SU-DHL-6 (cell line): ENCODE results near the gene DCAF10.

Experiments used
- H2AFZ ChIP-seq: fragments of 200-600 bp; sonication (generic); 2 replicates; pipeline ENCODE4 v1.6.1; 2014; ENCODE audit warnings: low read depth, mild to moderate bottlenecking, moderate library complexity, mixed read lengths, antibody characterized with exemption, low read length; ENCODE audit not compliant: severe bottlenecking
- H3F3A ChIP-seq: fragments of 200-600 bp; shearing (Covaris generic); 2 replicates; pipeline ENCODE4 v1.6.0; 2016; ENCODE audit warnings: antibody characterized with exemption, mild to moderate bottlenecking; ENCODE audit not compliant: insufficient read depth
- H3K27ac ChIP-seq: fragments of 200-600 bp; sonication (generic); 2 replicates; pipeline ENCODE4 v1.5.1; 2016; ENCODE audit warnings: low read depth, mild to moderate bottlenecking, low read length, moderate library complexity, mixed read lengths
- H3K27me3 ChIP-seq: fragments of 200-600 bp; sonication (generic), shearing (Covaris generic); 2 replicates; pipeline ENCODE4 v1.6.0; 2014; ENCODE audit warnings: mild to moderate bottlenecking, low read length
- H3K36me3 ChIP-seq: fragments of 200-600 bp; sonication (generic); 2 replicates; pipeline ENCODE4 v1.6.1; 2014; ENCODE audit warnings: mild to moderate bottlenecking, low read length, mixed read lengths
- H3K4me2 ChIP-seq: fragments of 300-600, 200-600 bp; shearing (Covaris generic), sonication (generic); 2 replicates; pipeline ENCODE4 v1.6.0; 2014; ENCODE audit warnings: low read length, low read depth, mild to moderate bottlenecking; ENCODE audit not compliant: poor library complexity, severe bottlenecking
- H3K4me3 ChIP-seq: fragments of 200-600 bp; sonication (generic); 2 replicates; pipeline ENCODE4 v1.5.1; 2014; ENCODE audit warnings: antibody characterized with exemption, low read length, mild to moderate bottlenecking, mixed read lengths; ENCODE audit not compliant: insufficient read depth, poor library complexity, severe bottlenecking
- H3K79me2 ChIP-seq: fragments of 200-600 bp; sonication (generic); 2 replicates; pipeline ENCODE4 v1.6.1; 2014; ENCODE audit warnings: mild to moderate bottlenecking, low read length, moderate library complexity; ENCODE audit not compliant: insufficient read depth
- H3K9ac ChIP-seq: fragments of 200-600 bp; sonication (generic); 2 replicates; pipeline ENCODE4 v1.7.0; 2014; ENCODE audit warnings: mild to moderate bottlenecking, low read length
- H3K9me2 ChIP-seq: fragments of 200-600 bp; sonication (generic); replicated peaks from 2 replicates; pipeline ENCODE4 v1.6.1; 2014; ENCODE audit warnings: low read length; ENCODE audit not compliant: insufficient read depth
- H3K9me3 ChIP-seq: fragments of 200-600 bp; sonication (generic); 2 replicates; pipeline ENCODE4 v1.6.1; 2014; ENCODE audit warnings: low read length, mixed read lengths; ENCODE audit not compliant: insufficient read depth
- H4K20me1 ChIP-seq: fragments of 200-600 bp; sonication (generic); 2 replicates; pipeline ENCODE4 v1.6.1; 2014; ENCODE audit warnings: low read depth, mild to moderate bottlenecking, antibody characterized with exemption, low read length, moderate library complexity, mixed read lengths
- CTCF ChIP-seq: fragments of 200-600 bp; sonication (generic); IDR thresholded peaks from one replicate; pipeline ENCODE4 v1.5.1; 2017; ENCODE audit warnings: antibody characterized with exemption, mild to moderate bottlenecking, low read length, moderate library complexity; ENCODE audit not compliant: insufficient read depth, poor library complexity, severe bottlenecking
- EZH2phosphoT487 ChIP-seq: fragments of 200-600 bp; sonication (generic), shearing (Covaris generic); conservative IDR thresholded peaks from 2 replicates; pipeline ENCODE4 v1.6.1; 2018; ENCODE audit warnings: mild to moderate bottlenecking, antibody characterized with exemption, low read length, moderate library complexity, mixed read lengths

The DCAF10 gene

GRCh38 chr9:37836386-37836785 is 35.8 kb downstream of the DCAF10 start:
- no peak overlapping the region for H3K27ac ChIP-seq
- 0 out of 2 replicates have a peak, but pooled peaks cover 3% of the 10 kb centered on the region for H3F3A ChIP-seq
- H3K9ac ChIP-seq = no peak overlapping the region
- no peaks in the 10 kb centered on the region for H3K9me3 ChIP-seq
- H4K20me1 ChIP-seq = no peaks in the 10 kb centered on the region
- H2AFZ ChIP-seq = no peak overlapping the region
- H3K9me2 ChIP-seq = no peaks in the 10 kb centered on the region
- no peaks in the 10 kb centered on the region for H3K27me3 ChIP-seq
- TF ChIP-seq CTCF = no peak
- no peak for TF ChIP-seq EZH2phosphoT487
- no peak overlapping the region for H3K4me2 ChIP-seq
- peaks cover 6% of the 10 kb centered on the region; the same call in 1 of the 2 replicates for H3K36me3 ChIP-seq
- H3K79me2 ChIP-seq = no peaks in the 10 kb centered on the region
- H3K4me3 ChIP-seq = no peak overlapping the region

- Histone ChIP-seq H3K9ac (no peak overlapping the region), H2AFZ (no peak overlapping the region), H3K27ac (no peak overlapping the region), H3K9me3 (no peaks in the 10 kb centered on the region), H3K9me2 (no peaks in the 10 kb centered on the region), H3K36me3 (peaks cover 7% of the 10 kb centered on the region; the same call in 1 of the 2 replicates), H3K4me3 (no peak overlapping the region), H3F3A (0 out of 2 replicates have a peak, but pooled peaks cover 3% of the 10 kb centered on the region), H3K27me3 (no peaks in the 10 kb centered on the region), H3K79me2 (no peaks in the 10 kb centered on the region), H4K20me1 (no peaks in the 10 kb centered on the region), H3K4me2 (no peak overlapping the region)
- TF ChIP-seq EZH2phosphoT487 (no peak), CTCF (no peak)
Measured at GRCh38 chr9:37839496-37840461, 39.2 kb downstream of the DCAF10 start.

- H4K20me1 ChIP-seq = no peaks in the 10 kb centered on the region
- H3K9me2 ChIP-seq = no peaks in the 10 kb centered on the region
- H3K9ac ChIP-seq = no peak overlapping the region
- no peaks in the 10 kb centered on the region for H3K9me3 ChIP-seq
- TF ChIP-seq CTCF (no peak), EZH2phosphoT487 (no peak)
- no peak overlapping the region for H3K4me2 ChIP-seq
- no peaks in the 10 kb centered on the region for H3K79me2 ChIP-seq
- H2AFZ ChIP-seq = no peak overlapping the region
- H3F3A ChIP-seq = 0 out of 2 replicates have a peak, but pooled peaks cover 3% of the 10 kb centered on the region
- no peaks in the 10 kb centered on the region for H3K27me3 ChIP-seq
- H3K36me3 ChIP-seq = peaks cover 10% of the 10 kb centered on the region
- no peak overlapping the region for H3K4me3 ChIP-seq
- no peak overlapping the region for H3K27ac ChIP-seq
Measured at GRCh38 chr9:37840560-37841194, 40.1 kb downstream of the DCAF10 start.
